ENCODE results near the gene ZNF839. TPM values are rescaled to one million over a fixed set of nuclear protein-coding genes. Genes with fewer than 3 reads are reported as not detected.

The ZNF839 gene
- total and polyA plus RNA-seq, 2 experiments from 2014 or later: 7.9 to 10.0 TPM

DNA sequence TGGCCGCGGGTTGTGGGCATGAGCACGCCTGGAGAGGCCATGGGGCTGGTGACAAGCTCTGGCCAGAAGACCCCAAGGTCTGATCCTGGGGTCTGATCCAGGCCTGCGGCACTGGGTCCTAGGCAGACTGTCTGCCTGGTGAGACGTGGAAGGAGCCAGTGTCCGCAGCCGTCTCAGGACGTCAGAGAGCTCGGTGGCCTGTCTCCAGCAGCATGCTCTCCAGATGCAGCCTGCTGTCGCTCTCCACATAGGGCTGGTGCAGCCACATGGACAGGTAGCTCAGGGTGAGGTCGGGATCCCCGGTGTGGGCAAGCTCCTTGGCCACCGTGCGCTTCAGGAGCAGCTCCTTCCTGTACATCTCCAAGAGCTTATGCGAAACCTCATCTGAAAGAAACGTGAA is 28.8 kb downstream of the ZNF839 start:
- Histone ChIP-seq H4K20me1 (replicated peaks; ENCODE audit: insufficient read depth) (no peaks in the 10 kb centered on the region), H3K27ac (ENCODE audit: low read depth) (no peak overlapping the region), H3K79me2 (replicated peaks; ENCODE audit: insufficient read depth) (no peaks in the 10 kb centered on the region), H2AFZ (no peak overlapping the region), H3K4me2 (no peak overlapping the region), H3K4me3 (no peak overlapping the region), H3K27me3 (ENCODE audit: insufficient read depth) (no peaks in the 10 kb centered on the region), H3F3A (replicated peaks; ENCODE audit: low read depth) (0 out of 2 replicates have a peak, but pooled peaks cover 3% of the 10 kb centered on the region), H3K4me1 (ENCODE audit: insufficient read depth) (no peaks in the 10 kb centered on the region), H3K9me2 (ENCODE audit: insufficient read depth) (no peaks in the 10 kb centered on the region), H3K36me3 (ENCODE audit: insufficient read depth) (no peaks in the 10 kb centered on the region; the same call in none of the 2 replicates)
- TF ChIP-seq JUNB (IDR thresholded peaks at IDR 0.05; ENCODE audit: unreplicated experiment): no peak
- no peak for TF ChIP-seq POLR2AphosphoS5 (IDR thresholded peaks at IDR 0.05; ENCODE audit: low read depth)
- TF ChIP-seq, protein P1, sequence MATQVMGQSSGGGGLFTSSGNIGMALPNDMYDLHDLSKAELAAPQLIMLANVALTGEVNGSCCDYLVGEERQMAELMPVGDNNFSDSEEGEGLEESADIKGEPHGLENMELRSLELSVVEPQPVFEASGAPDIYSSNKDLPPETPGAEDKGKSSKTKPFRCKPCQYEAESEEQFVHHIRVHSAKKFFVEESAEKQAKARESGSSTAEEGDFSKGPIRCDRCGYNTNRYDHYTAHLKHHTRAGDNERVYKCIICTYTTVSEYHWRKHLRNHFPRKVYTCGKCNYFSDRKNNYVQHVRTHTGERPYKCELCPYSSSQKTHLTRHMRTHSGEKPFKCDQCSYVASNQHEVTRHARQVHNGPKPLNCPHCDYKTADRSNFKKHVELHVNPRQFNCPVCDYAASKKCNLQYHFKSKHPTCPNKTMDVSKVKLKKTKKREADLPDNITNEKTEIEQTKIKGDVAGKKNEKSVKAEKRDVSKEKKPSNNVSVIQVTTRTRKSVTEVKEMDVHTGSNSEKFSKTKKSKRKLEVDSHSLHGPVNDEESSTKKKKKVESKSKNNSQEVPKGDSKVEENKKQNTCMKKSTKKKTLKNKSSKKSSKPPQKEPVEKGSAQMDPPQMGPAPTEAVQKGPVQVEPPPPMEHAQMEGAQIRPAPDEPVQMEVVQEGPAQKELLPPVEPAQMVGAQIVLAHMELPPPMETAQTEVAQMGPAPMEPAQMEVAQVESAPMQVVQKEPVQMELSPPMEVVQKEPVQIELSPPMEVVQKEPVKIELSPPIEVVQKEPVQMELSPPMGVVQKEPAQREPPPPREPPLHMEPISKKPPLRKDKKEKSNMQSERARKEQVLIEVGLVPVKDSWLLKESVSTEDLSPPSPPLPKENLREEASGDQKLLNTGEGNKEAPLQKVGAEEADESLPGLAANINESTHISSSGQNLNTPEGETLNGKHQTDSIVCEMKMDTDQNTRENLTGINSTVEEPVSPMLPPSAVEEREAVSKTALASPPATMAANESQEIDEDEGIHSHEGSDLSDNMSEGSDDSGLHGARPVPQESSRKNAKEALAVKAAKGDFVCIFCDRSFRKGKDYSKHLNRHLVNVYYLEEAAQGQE (IDR thresholded peaks at IDR 0.05; ENCODE audit: unreplicated experiment): no peak
- TF ChIP-seq EZH2phosphoT487 (IDR thresholded peaks at IDR 0.05; ENCODE audit: unreplicated experiment): no peak
- no peak for TF ChIP-seq NANOG (IDR thresholded peaks at IDR 0.05; ENCODE audit: borderline replicate concordance)
- TF ChIP-seq EZH2 (IDR thresholded peaks at IDR 0.05; ENCODE audit: low read depth, unreplicated experiment): no peak
- TF ChIP-seq, protein P2, sequence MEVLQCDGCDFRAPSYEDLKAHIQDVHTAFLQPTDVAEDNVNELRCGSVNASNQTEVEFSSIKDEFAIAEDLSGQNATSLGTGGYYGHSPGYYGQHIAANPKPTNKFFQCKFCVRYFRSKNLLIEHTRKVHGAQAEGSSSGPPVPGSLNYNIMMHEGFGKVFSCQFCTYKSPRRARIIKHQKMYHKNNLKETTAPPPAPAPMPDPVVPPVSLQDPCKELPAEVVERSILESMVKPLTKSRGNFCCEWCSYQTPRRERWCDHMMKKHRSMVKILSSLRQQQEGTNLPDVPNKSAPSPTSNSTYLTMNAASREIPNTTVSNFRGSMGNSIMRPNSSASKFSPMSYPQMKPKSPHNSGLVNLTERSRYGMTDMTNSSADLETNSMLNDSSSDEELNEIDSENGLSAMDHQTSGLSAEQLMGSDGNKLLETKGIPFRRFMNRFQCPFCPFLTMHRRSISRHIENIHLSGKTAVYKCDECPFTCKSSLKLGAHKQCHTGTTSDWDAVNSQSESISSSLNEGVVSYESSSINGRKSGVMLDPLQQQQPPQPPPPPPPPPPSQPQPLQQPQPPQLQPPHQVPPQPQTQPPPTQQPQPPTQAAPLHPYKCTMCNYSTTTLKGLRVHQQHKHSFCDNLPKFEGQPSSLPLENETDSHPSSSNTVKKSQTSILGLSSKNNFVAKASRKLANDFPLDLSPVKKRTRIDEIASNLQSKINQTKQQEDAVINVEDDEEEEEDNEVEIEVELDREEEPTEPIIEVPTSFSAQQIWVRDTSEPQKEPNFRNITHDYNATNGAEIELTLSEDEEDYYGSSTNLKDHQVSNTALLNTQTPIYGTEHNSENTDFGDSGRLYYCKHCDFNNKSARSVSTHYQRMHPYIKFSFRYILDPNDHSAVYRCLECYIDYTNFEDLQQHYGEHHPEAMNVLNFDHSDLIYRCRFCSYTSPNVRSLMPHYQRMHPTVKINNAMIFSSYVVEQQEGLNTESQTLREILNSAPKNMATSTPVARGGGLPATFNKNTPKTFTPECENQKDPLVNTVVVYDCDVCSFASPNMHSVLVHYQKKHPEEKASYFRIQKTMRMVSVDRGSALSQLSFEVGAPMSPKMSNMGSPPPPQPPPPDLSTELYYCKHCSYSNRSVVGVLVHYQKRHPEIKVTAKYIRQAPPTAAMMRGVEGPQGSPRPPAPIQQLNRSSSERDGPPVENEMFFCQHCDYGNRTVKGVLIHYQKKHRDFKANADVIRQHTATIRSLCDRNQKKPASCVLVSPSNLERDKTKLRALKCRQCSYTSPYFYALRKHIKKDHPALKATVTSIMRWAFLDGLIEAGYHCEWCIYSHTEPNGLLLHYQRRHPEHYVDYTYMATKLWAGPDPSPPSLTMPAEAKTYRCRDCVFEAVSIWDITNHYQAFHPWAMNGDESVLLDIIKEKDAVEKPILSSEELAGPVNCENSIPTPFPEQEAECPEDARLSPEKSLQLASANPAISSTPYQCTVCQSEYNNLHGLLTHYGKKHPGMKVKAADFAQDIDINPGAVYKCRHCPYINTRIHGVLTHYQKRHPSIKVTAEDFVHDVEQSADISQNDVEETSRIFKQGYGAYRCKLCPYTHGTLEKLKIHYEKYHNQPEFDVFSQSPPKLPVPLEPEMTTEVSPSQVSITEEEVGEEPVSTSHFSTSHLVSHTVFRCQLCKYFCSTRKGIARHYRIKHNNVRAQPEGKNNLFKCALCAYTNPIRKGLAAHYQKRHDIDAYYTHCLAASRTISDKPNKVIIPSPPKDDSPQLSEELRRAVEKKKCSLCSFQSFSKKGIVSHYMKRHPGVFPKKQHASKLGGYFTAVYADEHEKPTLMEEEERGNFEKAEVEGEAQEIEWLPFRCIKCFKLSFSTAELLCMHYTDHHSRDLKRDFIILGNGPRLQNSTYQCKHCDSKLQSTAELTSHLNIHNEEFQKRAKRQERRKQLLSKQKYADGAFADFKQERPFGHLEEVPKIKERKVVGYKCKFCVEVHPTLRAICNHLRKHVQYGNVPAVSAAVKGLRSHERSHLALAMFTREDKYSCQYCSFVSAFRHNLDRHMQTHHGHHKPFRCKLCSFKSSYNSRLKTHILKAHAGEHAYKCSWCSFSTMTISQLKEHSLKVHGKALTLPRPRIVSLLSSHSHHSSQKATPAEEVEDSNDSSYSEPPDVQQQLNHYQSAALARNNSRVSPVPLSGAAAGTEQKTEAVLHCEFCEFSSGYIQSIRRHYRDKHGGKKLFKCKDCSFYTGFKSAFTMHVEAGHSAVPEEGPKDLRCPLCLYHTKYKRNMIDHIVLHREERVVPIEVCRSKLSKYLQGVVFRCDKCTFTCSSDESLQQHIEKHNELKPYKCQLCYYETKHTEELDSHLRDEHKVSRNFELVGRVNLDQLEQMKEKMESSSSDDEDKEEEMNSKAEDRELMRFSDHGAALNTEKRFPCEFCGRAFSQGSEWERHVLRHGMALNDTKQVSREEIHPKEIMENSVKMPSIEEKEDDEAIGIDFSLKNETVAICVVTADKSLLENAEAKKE (CRISPR knock-in tag; IDR thresholded peaks at IDR 0.05): no peak
- no peak for TF ChIP-seq STAT1 (IDR thresholded peaks at IDR 0.05; ENCODE audit: unreplicated experiment)
- no peak for TF ChIP-seq CREB1 (CRISPR knock-in tag; IDR thresholded peaks at IDR 0.05; ENCODE audit: low read depth)
- TF ChIP-seq, protein P3, sequence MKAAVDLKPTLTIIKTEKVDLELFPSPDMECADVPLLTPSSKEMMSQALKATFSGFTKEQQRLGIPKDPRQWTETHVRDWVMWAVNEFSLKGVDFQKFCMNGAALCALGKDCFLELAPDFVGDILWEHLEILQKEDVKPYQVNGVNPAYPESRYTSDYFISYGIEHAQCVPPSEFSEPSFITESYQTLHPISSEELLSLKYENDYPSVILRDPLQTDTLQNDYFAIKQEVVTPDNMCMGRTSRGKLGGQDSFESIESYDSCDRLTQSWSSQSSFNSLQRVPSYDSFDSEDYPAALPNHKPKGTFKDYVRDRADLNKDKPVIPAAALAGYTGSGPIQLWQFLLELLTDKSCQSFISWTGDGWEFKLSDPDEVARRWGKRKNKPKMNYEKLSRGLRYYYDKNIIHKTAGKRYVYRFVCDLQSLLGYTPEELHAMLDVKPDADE (IDR thresholded peaks at IDR 0.05): no peak
- TF ChIP-seq, protein P4, sequence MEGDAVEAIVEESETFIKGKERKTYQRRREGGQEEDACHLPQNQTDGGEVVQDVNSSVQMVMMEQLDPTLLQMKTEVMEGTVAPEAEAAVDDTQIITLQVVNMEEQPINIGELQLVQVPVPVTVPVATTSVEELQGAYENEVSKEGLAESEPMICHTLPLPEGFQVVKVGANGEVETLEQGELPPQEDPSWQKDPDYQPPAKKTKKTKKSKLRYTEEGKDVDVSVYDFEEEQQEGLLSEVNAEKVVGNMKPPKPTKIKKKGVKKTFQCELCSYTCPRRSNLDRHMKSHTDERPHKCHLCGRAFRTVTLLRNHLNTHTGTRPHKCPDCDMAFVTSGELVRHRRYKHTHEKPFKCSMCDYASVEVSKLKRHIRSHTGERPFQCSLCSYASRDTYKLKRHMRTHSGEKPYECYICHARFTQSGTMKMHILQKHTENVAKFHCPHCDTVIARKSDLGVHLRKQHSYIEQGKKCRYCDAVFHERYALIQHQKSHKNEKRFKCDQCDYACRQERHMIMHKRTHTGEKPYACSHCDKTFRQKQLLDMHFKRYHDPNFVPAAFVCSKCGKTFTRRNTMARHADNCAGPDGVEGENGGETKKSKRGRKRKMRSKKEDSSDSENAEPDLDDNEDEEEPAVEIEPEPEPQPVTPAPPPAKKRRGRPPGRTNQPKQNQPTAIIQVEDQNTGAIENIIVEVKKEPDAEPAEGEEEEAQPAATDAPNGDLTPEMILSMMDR (conservative IDR thresholded peaks at IDR 0.05; ENCODE audit: low read depth in 2 of 2): no peak
- TF ChIP-seq ZNF331 (CRISPR knock-in tag; IDR thresholded peaks at IDR 0.05; ENCODE audit: low read depth): no peak
- no peak for TF ChIP-seq ZNF114 (CRISPR knock-in tag; IDR thresholded peaks at IDR 0.05)
- H3K9me3 Mint-ChIP-seq: no peaks in the 10 kb centered on the region
- no peak overlapping the region for H3K27ac Mint-ChIP-seq
- no peaks in the 10 kb centered on the region for H3K4me1 Mint-ChIP-seq
- H3K27me3 Mint-ChIP-seq (ENCODE audit: insufficient read depth, low read depth, poor library complexity): peaks cover 4% of the 10 kb centered on the region
- ATAC-seq (no peak), DNase-seq (ENCODE audit: low spot score) (no peak)
- no peak overlapping the region for H3K4me3 Mint-ChIP-seq
- H3K36me3 Mint-ChIP-seq (ENCODE audit: low read depth): peaks cover 39% of the 10 kb centered on the region

All from GM23338 (cell line).